OCI-M2 (cell line): ENCODE measurements around the gene RNF19B.
"Not testable (repeated sequence)": the region's sequence is repeated elsewhere in the genome, so short reads cannot be mapped to it uniquely, and the experiment has no call there.

Source experiments
- DNase-seq: peaks from one replicate; lab custom pipeline; 2025; ENCODE audit not compliant: unreplicated experiment; lab: John Stamatoyannopoulos, UW

The RNF19B gene

GRCh38 chr1:32992489-32993323, 28.1 kb upstream of the RNF19B start:
- DNase-seq: no peak

- no peak for DNase-seq
Measured at GRCh38 chr1:32991819-32992488, 27.3 kb upstream of the RNF19B start.

GRCh38 chr1:32991386-32991785, 26.8 kb upstream of the RNF19B start:
- DNase-seq: no peak

- no peak for DNase-seq
Measured at GRCh38 chr1:32990887-32991286, 26.3 kb upstream of the RNF19B start.

GRCh38 chr1:32989160-32990050, 24.8 kb upstream of the RNF19B start:
- no peak for DNase-seq

GRCh38 chr1:32988665-32989064, 24.1 kb upstream of the RNF19B start:
- no peak for DNase-seq

GRCh38 chr1:32985226-32985625, 20.6 kb upstream of the RNF19B start:
- DNase-seq: no peak

GRCh38 chr1:32984455-32985171, 20.0 kb upstream of the RNF19B start:
- no peak for DNase-seq

GRCh38 chr1:32984090-32984454, 19.5 kb upstream of the RNF19B start:
- no peak for DNase-seq

GRCh38 chr1:32983020-32983419, 18.4 kb upstream of the RNF19B start:
- DNase-seq: no peak

GRCh38 chr1:32981003-32981901, 16.6 kb upstream of the RNF19B start:
- no peak for DNase-seq

- DNase-seq: no peak
Measured at GRCh38 chr1:32980080-32980479, 15.5 kb upstream of the RNF19B start.

- DNase-seq: no peak
Measured at GRCh38 chr1:32978854-32979253, 14.2 kb upstream of the RNF19B start.

- no peak for DNase-seq
Measured at GRCh38 chr1:32977546-32978087, 13.0 kb upstream of the RNF19B start.

- DNase-seq: not testable (repeated sequence)
Measured at GRCh38 chr1:32975055-32975454, 10.4 kb upstream of the RNF19B start.

- not testable (repeated sequence) for DNase-seq
Measured at GRCh38 chr1:32973458-32973857, 8.8 kb upstream of the RNF19B start.

- no peak for DNase-seq
Measured at GRCh38 chr1:32972814-32973428, 8.3 kb upstream of the RNF19B start.

- DNase-seq: no peak
Measured at GRCh38 chr1:32971576-32971975, 7.0 kb upstream of the RNF19B start.

- no peak for DNase-seq
Measured at GRCh38 chr1:32971156-32971555, 6.5 kb upstream of the RNF19B start.
